ENCODE measurements around the gene CACNA1B.
"Not testable (repeated sequence)": the region's sequence is repeated elsewhere in the genome, so short reads cannot be mapped to it uniquely, and the experiment has no call there.

Gene CACNA1B

GRCh38 chr9:137877506-137878122, at the start of gene CACNA1B:
TSS of gene CACNA1B (plus strand) at chr9:137877782. CDS start at chr9:137877934, 152 bp downstream.
- not testable (repeated sequence) for DNase-seq

GRCh38 chr9:137827908-137828526, 49.6 kb upstream of the CACNA1B start:
- DNase-seq: no peak

GRCh38 chr9:137828527-137829259, 48.9 kb upstream of the CACNA1B start:
- no peak for DNase-seq

GRCh38 chr9:137829260-137829996, 48.2 kb upstream of the CACNA1B start:
- no peak for DNase-seq

- DNase-seq: no peak
Measured at GRCh38 chr9:137832191-137832700, 45.3 kb upstream of the CACNA1B start.

- no peak for DNase-seq
Measured at GRCh38 chr9:137832830-137833590, 44.6 kb upstream of the CACNA1B start.

GRCh38 chr9:137833721-137834613, 43.6 kb upstream of the CACNA1B start:
- DNase-seq: no peak

GRCh38 chr9:137834846-137835546, 42.6 kb upstream of the CACNA1B start:
- no peak for DNase-seq

GRCh38 chr9:137836151-137836830, 41.3 kb upstream of the CACNA1B start:
- DNase-seq: no peak

GRCh38 chr9:137836831-137837241, 40.7 kb upstream of the CACNA1B start:
- DNase-seq: no peak

- no peak for DNase-seq
Measured at GRCh38 chr9:137837345-137838278, 40.0 kb upstream of the CACNA1B start.

- DNase-seq: no peak
Measured at GRCh38 chr9:137838576-137838975, 39.0 kb upstream of the CACNA1B start.

- no peak for DNase-seq
Measured at GRCh38 chr9:137843355-137843754, 34.2 kb upstream of the CACNA1B start.

- DNase-seq: no peak
Measured at GRCh38 chr9:137851516-137852267, 25.9 kb upstream of the CACNA1B start.

GRCh38 chr9:137853392-137853995, 24.1 kb upstream of the CACNA1B start:
- no peak for DNase-seq

GRCh38 chr9:137860361-137860760, 17.2 kb upstream of the CACNA1B start:
- DNase-seq: no peak

GRCh38 chr9:137865581-137866145, 11.9 kb upstream of the CACNA1B start:
- DNase-seq: no peak
